Midbrain (tissue), 1 donor: ENCODE measurements around the gene TMPRSS12.
"Not testable (repeated sequence)": the region's sequence is repeated elsewhere in the genome, so short reads cannot be mapped to it uniquely, and the experiment has no call there.

Experiments used
- DNase-seq: peaks from one replicate; lab custom pipeline; 2025; lab: John Stamatoyannopoulos, UW

Gene TMPRSS12

DNA sequence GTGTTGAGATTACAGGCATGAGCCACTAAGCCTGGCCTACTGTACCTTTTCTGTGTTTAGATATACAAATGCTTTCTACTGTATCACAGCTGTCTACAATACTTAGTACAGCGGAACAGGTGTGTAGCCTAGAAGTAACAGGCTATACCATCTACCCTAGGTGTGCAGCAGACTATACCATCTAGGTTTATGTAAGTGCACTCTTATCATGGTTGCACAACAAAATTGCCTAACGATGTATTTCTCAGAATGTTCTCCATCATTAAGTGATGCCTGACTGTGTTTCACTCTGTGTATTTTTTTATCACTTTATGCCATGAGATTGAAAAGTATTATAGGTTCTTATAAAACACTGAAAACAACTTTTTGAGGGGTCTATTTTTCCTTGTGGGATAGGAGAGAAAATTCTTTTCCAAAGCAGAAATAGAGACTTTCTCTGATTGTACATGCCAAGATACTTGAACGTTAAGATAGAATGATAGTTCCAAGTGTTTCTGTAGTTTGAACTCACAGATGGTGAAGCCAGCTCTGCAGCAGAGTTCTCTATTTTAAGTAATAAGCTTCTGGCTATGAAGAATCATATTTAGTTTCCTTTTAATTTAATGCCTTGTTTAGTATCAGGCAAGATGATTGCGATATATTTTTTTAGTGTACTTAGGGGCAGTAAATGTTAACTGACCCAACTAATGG lies 17.0 kb downstream of the TMPRSS12 start:
- DNase-seq: no peak

DNA sequence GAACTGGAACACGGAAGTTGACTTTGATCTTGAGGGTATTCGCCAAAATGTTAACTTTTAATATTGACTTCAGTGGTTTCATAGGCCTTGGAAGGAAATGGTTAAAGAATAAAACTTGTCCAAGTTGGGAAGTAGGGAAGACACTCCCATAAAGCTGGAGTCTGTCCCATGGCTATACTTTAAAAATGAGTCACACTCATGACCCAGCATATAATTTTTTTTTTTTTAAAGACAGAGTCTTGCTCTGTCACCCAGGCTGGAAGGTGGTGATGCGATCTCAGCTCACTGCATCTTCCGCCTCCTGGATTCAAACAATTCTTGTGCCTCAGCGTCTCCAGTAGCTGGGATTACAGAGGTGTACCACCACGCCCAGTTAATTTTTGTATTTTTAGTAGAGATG lies 19.6 kb downstream of the TMPRSS12 start:
- DNase-seq: no peak

DNA sequence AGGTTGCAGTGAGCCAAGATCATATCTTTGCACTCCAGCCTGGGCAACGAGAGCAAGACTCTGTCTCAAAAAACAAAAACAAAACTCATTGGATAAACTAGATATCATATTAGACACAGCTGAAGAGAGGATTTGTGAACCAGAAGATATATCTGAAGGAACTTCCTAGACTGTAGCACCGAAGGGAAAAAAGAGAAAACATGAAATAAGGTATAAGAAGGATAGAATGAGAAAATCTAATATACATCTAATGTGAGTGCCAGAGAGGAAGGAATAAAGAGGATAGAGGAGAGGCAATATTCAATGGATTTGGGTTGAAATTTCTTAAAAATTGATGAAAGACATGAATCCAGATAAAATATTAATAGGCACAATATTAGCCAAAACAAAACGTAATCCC lies 22.5 kb downstream of the TMPRSS12 start:
- DNase-seq: no peak

DNA sequence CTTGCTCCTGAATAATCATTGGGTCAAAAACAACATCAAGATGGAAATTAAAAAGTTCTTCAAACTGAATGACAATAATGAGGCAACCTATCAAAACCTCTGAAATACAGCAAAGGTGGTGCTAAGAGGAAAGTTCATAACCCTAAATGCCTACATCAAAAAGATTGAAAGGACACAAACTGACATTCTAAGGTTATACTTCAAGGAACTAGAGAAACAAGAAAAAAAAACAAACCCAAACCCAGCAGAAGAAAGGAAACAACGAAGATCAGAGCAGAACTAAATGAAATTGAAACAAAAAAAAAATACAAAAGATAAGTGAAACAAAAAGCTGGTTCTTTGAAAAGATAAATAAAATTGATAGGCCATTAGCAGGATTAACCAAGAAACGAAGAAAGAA lies 26.2 kb downstream of the TMPRSS12 start:
- DNase-seq: not testable (repeated sequence)

DNA sequence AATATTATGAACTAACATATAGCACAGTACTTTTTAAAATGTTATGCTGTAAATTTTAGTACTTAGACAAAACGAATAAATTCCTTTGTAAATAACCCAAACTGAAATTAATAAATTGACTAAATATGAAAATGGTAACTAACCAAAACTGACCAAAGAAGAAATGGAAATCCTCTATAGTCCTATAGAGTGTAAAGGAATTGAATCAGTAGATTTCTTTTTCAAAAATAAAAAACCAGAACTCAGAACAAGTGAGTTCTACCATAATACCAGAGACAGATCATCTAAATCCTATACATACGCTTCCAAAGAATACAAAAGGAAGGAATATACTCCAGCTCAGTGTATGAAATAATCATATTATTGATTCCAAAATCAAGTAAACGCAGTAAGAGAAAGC lies 39.8 kb downstream of the TMPRSS12 start:
- no peak for DNase-seq

DNA sequence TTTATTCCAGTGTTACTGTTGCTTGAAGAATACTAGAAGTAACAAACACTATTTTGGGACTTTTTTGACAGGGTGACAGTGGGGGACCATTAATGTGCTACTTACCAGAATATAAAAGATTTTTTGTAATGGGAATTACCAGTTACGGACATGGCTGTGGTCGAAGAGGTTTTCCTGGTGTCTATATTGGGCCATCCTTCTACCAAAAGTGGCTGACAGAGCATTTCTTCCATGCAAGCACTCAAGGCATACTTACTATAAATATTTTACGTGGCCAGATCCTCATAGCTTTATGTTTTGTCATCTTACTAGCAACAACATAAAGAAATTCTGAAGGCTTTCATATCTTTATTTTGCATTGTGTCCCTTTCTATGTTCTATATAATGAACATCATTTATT lies 44.5 kb downstream of the TMPRSS12 start:
- no peak for DNase-seq

DNA sequence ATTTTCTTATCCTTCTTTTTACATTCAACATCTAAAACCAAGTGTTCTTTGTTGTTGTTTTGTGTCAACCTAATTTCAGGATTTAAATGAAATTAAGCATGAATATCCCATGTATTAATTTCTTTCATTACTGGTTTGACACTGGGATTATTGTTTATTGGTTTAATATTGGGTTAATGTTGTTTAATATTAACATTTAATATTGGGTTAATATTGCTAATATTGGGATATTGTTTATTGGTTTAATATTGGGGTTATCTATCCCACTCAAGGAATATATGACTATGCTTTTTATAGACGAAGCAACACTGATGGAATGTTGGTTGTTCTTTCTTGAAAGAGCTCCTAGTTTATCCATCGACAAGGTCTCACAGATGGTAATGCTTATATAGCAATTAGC lies 45.9 kb downstream of the TMPRSS12 start:
- DNase-seq: no peak

DNA sequence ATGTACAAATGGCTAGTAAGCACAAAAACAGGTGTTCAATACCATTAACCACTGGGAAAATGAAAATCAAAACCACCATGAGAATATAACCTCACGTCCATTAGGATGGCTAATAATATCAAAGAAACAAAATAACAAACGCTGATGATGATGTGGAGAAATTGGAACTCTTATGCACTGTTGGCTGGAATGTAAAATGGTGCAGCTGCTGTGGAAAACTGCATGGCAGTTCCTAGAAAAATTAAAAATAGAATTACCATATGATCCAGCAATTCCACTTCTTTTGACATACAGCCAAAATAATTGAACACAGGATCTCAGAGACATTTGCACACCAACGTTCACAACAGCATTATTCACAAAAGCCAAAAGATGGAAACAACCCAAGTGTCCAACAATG lies 51.5 kb downstream of the TMPRSS12 start:
- DNase-seq: no peak

DNA sequence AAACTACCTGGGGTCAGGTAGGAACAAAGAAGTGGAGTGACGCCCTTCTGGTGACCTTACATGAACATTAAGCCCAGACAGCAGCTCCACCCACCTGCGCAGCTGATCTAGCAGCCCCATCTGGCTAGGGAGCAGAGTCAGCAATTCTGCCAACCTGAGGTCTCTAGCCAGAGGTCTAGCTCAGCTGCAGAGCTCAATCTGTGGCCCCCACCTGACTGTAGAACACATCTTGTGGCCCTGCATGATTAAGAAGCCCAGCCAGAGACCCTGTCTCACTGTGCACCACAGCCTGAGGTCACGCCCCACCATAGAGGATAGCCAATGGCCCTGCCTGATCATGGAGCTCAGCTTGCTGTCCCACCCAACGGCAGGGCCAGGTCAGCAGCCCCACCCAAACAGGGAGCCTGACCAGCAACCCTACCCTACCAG lies 59.0 kb downstream of the TMPRSS12 start:
- DNase-seq: no peak

DNA sequence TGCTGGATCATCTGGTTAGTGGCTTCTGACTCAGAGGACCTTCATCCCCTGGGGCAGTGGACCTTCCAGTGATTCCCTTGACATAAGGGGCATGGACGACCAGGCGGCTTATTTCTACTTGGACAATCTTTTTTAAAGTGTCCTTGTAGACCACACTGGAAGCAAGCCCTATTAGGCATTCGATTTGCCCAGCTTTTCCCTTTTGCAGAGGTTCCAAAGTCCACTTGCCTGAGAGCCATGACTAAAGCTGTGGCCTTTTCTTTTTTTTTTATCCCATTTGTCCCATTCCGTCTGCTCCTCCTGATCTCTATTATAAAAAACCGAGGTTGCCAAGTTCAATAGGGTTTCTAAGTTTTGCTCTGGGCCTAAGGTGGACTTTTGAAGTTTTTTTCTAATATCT lies 65.8 kb downstream of the TMPRSS12 start:
- DNase-seq: not testable (repeated sequence)

DNA sequence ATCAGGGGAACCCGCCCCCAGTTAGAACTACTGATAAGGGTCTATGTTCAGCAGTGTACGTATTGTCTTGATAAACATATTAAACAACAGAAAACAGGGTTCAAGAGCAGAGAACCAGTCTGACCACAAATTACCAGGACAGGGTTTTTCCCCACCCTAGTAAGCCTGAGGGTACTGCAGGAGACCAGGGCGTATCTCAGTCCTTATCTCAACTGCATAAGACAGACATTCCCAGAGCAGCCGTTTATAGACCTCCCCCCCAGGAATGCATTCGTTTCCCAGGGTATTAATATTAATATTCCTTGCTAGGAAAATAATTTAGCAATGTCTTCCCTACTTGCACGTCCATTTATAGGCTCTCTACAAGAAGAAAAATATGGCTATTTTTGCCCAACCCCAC lies 69.6 kb downstream of the TMPRSS12 start:
- not testable (repeated sequence) for DNase-seq

DNA sequence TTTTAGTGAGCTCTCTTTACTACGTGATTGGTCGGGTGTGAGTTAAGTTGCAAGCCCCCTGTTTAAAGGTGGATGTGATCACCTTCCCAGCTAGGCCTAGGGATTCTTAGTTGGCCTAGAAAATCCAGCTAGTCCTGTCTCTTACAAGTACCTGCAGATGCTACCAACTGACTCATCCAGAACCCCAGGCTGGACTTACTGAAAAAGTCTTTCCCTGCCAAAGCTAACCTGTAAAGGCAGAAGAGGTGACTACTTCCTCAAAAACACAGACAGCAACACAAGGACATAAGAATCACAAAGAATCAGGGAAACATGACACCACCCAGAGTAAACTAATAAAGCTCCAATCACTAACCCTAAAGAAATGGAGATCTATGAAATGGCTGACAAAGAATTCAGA lies 70.5 kb downstream of the TMPRSS12 start:
- DNase-seq: no peak

DNA sequence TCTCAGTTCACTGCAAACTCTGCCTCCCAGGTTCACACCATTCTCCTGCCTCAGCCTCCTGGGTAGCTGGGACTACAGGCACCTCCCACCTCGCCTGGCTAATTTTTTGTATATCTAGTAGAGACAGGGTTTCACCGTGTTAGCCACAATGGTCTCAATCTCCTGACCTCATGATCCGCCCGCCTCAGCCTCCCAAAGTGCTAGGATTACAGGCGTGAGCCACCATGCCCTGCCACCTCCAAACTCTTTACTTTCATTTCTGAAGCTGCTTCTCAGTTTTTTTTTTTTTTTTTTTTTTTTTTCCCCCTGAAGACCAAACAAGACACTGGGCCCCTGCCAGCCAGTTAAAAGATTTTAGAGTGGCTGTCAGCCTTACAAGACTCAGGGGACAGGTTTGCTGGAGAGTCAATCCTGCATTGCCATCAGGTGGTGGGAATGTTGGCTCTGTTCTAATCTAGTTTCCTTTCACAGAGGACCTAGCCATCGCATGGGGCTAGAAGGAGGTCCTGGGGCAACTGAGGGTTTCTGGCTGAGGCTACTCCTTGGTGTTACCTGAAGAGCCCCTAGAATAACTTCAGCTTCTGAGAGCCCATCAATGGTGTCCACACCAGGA lies 72.3 kb downstream of the TMPRSS12 start:
- no peak for DNase-seq

DNA sequence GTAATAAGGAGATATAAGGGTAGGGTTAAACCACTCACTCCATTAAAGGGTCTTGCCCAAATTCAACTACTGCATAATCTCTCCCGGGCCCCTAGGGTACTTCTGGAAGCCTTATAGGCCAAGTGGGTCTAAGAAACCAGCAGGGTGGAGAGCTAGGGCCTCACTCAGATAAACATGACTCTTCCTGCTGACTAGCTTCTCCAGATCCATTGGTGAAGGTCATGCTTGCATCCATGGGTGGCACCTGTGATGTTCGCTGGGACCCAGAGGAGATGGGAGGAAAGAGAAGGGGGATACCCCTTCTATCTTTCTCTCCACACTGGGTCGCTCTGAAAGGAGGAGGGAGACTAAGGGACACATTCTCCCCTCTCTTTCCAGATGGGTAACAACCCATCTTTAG lies 73.6 kb downstream of the TMPRSS12 start:
- DNase-seq: no peak

DNA sequence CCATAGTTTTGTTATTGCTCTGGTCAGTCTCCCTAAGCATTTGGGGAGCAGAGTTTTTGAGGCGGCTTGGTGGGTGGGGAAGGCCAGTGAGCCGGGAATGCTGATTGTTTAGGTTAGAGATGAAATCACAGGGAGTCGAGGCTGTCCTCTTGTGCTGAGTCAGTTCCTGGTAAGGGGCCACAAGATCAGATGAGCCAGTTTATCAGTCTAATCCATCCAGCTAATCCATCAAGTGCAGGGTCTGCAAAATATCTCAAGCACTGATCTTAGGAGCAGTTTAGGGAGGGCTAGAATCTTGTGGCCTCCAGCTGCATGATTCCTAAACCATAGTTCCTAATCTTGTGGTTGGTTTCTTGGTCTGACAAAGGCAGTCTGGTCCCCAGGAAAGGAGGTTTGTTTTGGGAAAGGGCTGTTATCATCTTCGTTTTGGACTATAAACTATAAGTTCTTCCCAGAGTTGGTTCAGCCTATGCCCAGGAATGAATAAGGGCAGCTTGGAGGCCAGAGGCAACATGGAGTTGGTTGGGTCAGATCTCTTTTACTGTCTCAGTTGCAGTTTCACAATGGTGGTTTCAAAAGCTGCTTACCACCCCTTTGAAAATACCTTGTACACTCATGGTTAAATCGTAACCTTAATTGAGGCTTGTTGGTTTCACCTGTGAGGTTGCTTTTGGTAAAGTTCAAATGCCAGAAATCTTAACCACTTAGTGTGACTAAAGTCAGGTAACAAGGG lies 76.0 kb downstream of the TMPRSS12 start:
- DNase-seq: no peak

DNA sequence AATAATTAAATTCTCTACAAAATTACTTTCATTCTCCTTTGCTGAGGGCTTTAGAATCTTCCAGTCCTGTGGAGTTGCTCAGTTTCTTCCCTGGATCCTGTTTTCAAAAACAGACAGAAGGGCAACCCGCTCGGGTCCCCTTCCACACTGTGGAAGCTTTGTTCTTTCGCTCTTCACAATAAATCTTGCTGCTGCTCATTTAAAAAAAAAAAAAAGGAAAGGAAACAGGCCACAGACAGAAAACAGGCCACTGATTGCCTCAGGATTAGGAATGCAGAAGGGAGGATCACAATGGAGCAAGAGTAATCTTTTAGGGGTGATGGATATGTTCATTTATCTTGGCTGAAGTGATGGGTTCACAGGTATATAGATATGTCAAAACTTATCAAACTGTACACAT lies 80.1 kb downstream of the TMPRSS12 start:
- DNase-seq: no peak

DNA sequence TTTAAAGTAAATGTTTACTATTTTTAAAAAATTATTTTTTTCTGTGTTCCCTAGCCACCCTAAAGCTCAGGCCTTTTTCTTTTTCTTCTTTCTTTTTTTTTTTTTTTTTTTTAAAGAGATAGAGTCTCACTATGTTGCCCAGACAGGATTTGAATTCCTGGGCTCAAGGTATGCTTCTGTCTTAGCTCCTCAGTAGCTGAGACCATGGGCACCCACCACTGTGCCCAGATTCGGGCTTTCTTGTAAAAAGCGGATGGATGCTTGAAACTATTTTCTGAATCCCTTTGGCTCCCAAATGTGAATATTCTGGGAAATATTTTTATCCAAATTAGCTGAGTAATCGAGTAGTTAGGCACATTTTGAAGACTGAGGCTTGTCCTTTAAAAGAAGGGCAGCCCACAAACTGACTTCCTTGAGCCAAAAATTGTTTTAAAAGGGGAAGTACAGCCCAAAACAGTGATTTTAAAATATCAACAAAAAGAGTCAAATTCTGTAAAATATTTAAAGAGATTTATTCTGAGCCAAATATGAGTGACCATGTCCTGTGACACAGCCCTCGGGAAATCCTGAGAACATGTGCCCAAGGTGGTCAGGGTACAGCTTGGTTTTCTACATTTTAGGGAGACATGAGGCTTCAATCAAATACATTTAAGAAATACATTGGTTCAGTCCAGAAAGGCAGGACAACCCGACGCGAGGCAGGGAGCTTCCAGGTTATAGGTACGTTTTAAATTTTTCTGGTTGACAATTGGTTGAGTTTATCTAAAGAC lies 80.8 kb downstream of the TMPRSS12 start:
- no peak for DNase-seq

DNA sequence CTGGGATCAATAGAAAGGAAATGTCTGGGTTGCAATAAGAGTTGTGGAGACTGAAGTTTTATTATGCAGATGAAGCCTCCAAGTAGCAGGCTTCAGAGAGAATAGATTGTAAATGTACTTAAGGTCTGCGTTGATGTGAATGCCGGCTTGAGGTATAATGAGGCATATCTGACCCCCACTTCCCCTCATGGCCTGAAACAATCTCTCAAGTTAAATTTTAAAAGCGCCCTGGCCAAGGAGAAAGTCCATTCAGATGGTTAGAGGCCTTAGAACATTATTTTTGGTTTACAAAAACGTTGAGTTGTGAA lies 81.4 kb downstream of the TMPRSS12 start:
- DNase-seq: no peak

DNA sequence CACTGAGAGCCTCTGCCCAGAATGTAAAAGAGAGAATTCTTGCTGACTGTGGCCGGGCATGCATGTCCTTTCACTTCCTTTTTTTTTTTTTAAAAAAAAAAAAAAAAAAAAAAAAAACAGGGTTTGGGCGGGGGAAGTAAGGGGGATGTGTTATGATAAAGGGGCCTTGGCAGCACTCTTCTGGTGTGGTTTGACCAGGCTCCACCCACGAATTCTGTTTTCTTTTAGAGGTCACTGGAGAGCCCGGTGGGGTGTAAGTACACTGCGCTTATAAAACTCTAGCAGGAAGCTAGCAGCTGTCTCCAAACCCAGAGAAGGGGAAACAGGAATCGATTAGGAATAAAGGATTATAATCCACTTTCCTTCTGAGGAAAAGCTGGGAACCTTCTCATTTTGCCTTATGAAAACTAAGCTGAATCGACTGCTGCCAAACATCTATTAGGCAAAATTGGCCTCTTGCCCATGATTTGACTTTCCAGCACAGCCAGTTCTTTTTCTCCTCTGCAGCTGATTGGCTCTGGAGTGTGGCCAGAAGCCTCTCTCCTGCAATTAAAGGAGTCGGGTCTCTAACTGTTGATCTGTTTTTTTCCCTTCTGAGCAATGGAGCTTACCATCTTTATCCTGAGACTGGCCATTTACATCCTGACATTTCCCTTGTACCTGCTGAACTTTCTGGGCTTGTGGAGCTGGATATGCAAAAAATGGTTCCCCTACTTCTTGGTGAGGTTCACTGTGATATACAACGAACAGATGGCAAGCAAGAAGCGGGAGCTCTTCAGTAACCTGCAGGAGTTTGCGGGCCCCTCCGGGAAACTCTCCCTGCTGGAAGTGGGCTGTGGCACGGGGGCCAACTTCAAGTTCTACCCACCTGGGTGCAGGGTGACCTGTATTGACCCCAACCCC lies 82.0 kb downstream of the TMPRSS12 start:
- DNase-seq: peak; percentile 93

DNA sequence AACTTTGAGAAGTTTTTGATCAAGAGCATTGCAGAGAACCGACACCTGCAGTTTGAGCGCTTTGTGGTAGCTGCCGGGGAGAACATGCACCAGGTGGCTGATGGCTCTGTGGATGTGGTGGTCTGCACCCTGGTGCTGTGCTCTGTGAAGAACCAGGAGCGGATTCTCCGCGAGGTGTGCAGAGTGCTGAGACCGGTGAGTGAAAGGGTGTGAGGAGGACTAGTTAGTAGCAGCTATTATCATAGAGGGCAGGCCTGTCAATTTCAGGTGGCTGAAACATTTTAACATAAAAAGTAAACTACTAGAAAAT lies 82.6 kb downstream of the TMPRSS12 start:
- DNase-seq: peak; percentile 51

DNA sequence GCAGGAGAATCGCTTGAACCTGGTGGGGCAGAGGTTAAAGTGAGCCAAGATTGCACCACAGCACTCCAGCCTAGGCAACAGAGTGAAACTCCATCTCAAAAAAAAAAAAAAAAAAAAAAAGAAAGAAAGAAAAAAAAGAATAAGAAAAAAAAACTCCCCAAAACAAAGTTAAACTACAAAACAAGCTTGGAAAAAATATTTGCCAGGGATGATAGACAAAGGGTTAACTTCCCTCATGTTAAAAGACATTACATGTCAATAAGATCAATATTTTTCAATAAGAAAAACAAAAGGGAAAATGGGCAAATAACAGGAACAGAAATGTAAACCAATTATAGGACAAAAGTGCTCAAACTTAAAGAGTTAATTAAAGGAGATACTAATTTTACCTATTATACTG lies 83.2 kb downstream of the TMPRSS12 start:
- no peak for DNase-seq

DNA sequence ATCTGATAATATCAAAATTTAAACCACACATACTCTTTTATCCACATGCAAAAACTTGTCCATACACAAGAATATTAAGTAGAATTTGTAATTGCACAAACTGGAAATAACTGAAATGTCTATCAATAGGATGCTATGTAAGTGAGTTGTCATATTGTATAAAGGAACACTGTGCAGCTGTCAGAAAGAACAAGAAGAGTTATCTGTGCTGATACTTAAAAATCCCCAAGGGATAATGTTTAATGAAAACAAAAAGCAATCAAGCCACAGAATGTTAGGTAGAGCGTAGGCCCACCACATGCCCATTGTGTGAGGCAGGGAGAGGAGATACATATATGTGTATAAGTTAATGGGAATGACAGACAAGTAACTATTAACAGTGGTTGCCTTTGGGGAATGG lies 83.7 kb downstream of the TMPRSS12 start:
- no peak for DNase-seq
